Measurements from ENCODE around the gene MON2. TPM values are rescaled to one million over a fixed set of nuclear protein-coding genes. Genes with fewer than 3 reads are reported as not detected.

The MON2 gene
- total and polyA plus RNA-seq, 2 of the 13 experiments (the other 11 are each of a cell fraction or from before 2014, with no cell fraction given), result 10.5 to 24.8 TPM

GRCh38 chr12:62640910-62641448 lies 174.4 kb downstream of the MON2 start:
- Histone ChIP-seq H4K20me1 (ENCODE audit: insufficient read depth, low read length) (no peaks in the 10 kb centered on the region), H3K9ac (ENCODE audit: insufficient read depth, low read depth, low read length) (no peak overlapping the region), H3K9me3 (ENCODE audit: low read length) (no peaks in the 10 kb centered on the region), H3K4me3 (replicated peaks in 1 of 3; ENCODE audit: insufficient read depth in 1 of 3, low read depth in 2 of 3, low read length in 3 of 3) (no peak overlapping the region), H3K27ac (ENCODE audit: extremely low read length, insufficient read depth, low read length) (no peak overlapping the region), H3K79me2 (ENCODE audit: insufficient read depth, low read length) (no peaks in the 10 kb centered on the region), H2AFZ (ENCODE audit: low read length) (no peak overlapping the region), H3K36me3 (replicated peaks in 1 of 2; ENCODE audit: control insufficient read depth in 1 of 2, insufficient read depth in 2 of 2, low read length in 2 of 2) (peaks cover 0 to 10% of the 10 kb centered on the region in 2 experiments; a peak in 2 of 5 replicates), H3K4me1 (ENCODE audit: insufficient read depth, low read length) (peaks cover 35% of the 10 kb centered on the region), H3K27me3 (ENCODE audit: control insufficient read depth in 1 of 2, insufficient read depth in 2 of 2, low read length in 2 of 2) (no peaks in the 10 kb centered on the region), H3K4me2 (ENCODE audit: low read depth, low read length) (no peak overlapping the region)
- ChIA-PET CTCF (ENCODE audit: low intra/inter-chr PET ratio, low total read pairs) (no interaction called here), POLR2A (interaction anchor here (1.0 kb wide), 1 partner anchor 38 kb away, joined by 4 read pairs; no protein-coding TSS in a partner anchor)
- intact Hi-C loops (cut with micrococcal nuclease; ENCODE audit: unreplicated experiment), result no loop called here
- no TSS peak for BruUV-seq (replicated peaks)
- WGBS (ENCODE audit: low lambda C conversion rate), result 82% methylated on average over 4 of the region's 4 CpGs
- FAIRE-seq (no peak), DNase-seq (ENCODE audit: low spot score) (no peak), ATAC-seq (peak; percentile 46)
- in situ Hi-C loops (cut with HindIII; ENCODE audit: extremely low pct_ligation_motif_present, low pct_unique_long_range_greater_than_20kb), result no loop called here
- no peak for TF ChIP-seq ZNF160 (CRISPR knock-in tag; IDR thresholded peaks at IDR 0.05)
- peak; percentile 47 for TF ChIP-seq RBM22 (optimal IDR thresholded peaks at IDR 0.05; ENCODE audit: low read length)
- no peak for TF ChIP-seq GATAD2A (CRISPR knock-in tag; IDR thresholded peaks at IDR 0.05)

- Histone ChIP-seq H3K9me3 (ENCODE audit: low read length) (no peaks in the 10 kb centered on the region), H3K27me3 (ENCODE audit: control insufficient read depth in 1 of 2, insufficient read depth in 2 of 2, low read length in 2 of 2) (no peaks in the 10 kb centered on the region), H3K4me1 (ENCODE audit: insufficient read depth, low read length) (peaks cover 23% of the 10 kb centered on the region), H2AFZ (ENCODE audit: low read length) (no peak overlapping the region), H4K20me1 (ENCODE audit: insufficient read depth, low read length) (no peaks in the 10 kb centered on the region), H3K36me3 (replicated peaks in 1 of 2; ENCODE audit: control insufficient read depth in 1 of 2, insufficient read depth in 2 of 2, low read length in 2 of 2) (peaks cover 5 to 24% of the 10 kb centered on the region in 2 experiments), H3K4me2 (ENCODE audit: low read depth, low read length) (no peak overlapping the region), H3K9ac (ENCODE audit: insufficient read depth, low read depth, low read length) (no peak overlapping the region), H3K27ac (ENCODE audit: extremely low read length, insufficient read depth, low read length) (no peak overlapping the region), H3K4me3 (replicated peaks in 1 of 3; ENCODE audit: insufficient read depth in 1 of 3, low read depth in 2 of 3, low read length in 3 of 3) (no peak overlapping the region), H3K79me2 (ENCODE audit: insufficient read depth, low read length) (no peaks in the 10 kb centered on the region)
- no TSS peak for BruUV-seq (replicated peaks)
- in situ Hi-C loops (cut with HindIII; ENCODE audit: extremely low pct_ligation_motif_present, low pct_unique_long_range_greater_than_20kb), result no loop called here
- POLR2A ChIA-PET, result no interaction called here
- DNase-seq (ENCODE audit: low spot score) (no peak), FAIRE-seq (no peak), ATAC-seq (no peak)
- TF ChIP-seq MTF1 (CRISPR knock-in tag; IDR thresholded peaks at IDR 0.05) (no peak), HINFP (CRISPR knock-in tag; IDR thresholded peaks at IDR 0.05; ENCODE audit: low read depth) (no peak), KAT2B (IDR thresholded peaks at IDR 0.05; ENCODE audit: borderline replicate concordance, low read depth, low read length) (no peak), ZBTB33 (CRISPR knock-in tag; IDR thresholded peaks at IDR 0.05) (no peak), FOXP1 (IDR thresholded peaks at IDR 0.05) (no peak), FOXP1 (CRISPR knock-in tag; IDR thresholded peaks at IDR 0.05) (no peak), ZNF17 (CRISPR knock-in tag; IDR thresholded peaks at IDR 0.05) (no peak), ZNF780A (CRISPR knock-in tag; IDR thresholded peaks at IDR 0.05) (no peak), HOXD1 (CRISPR knock-in tag; IDR thresholded peaks at IDR 0.05) (no peak), ZNF792 (CRISPR knock-in tag; IDR thresholded peaks at IDR 0.05) (no peak)
- TF ChIP-seq, protein P1, sequence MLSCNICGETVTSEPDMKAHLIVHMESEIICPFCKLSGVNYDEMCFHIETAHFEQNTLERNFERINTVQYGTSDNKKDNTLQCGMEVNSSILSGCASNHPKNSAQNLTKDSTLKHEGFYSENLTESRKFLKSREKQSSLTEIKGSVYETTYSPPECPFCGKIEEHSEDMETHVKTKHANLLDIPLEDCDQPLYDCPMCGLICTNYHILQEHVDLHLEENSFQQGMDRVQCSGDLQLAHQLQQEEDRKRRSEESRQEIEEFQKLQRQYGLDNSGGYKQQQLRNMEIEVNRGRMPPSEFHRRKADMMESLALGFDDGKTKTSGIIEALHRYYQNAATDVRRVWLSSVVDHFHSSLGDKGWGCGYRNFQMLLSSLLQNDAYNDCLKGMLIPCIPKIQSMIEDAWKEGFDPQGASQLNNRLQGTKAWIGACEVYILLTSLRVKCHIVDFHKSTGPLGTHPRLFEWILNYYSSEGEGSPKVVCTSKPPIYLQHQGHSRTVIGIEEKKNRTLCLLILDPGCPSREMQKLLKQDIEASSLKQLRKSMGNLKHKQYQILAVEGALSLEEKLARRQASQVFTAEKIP (CRISPR knock-in tag; IDR thresholded peaks at IDR 0.05; ENCODE audit: borderline replicate concordance), result no peak
- intact Hi-C loops (cut with micrococcal nuclease; ENCODE audit: unreplicated experiment), result no loop called here
- CTCF ChIA-PET (ENCODE audit: low intra/inter-chr PET ratio, low total read pairs), result no interaction called here
- WGBS (ENCODE audit: low lambda C conversion rate), result 89% methylated on average over 2 of the region's 2 CpGs
Measured at GRCh38 chr12:62642486-62642885, 175.9 kb downstream of the MON2 start.
